Ectodermal cell (in vitro differentiated cells): ENCODE measurements around the gene CHRM5.
"Not testable (repeated sequence)": the region's sequence is repeated elsewhere in the genome, so short reads cannot be mapped to it uniquely, and the experiment has no call there.

ENCODE experiments used
- H3K27ac ChIP-seq: 2 replicates; pipeline ENCODE4 v1.7.0; 2013; ENCODE audit warnings: mild to moderate bottlenecking, low read depth, low read length; ENCODE audit not compliant: insufficient read depth, poor library complexity, severe bottlenecking
- H3K27me3 ChIP-seq: 2 replicates; pipeline ENCODE4 v1.7.0; 2013; ENCODE audit warnings: mild to moderate bottlenecking, low read length; ENCODE audit not compliant: insufficient read depth, control insufficient read depth, poor library complexity, severe bottlenecking
- H3K36me3 ChIP-seq: one replicate; pipeline ENCODE4 v1.7.0; 2013; ENCODE audit warnings: low read length; ENCODE audit not compliant: control insufficient read depth, insufficient read depth
- H3K4me1 ChIP-seq: one replicate; pipeline ENCODE4 v1.7.0; 2013; ENCODE audit warnings: low read length; ENCODE audit not compliant: control insufficient read depth, insufficient read depth
- H3K4me3 ChIP-seq: 2 replicates; pipeline ENCODE4 v1.7.0; 2013; ENCODE audit warnings: low read depth, low read length, control low read depth; ENCODE audit not compliant: insufficient read depth
- H3K9me3 ChIP-seq: 2 replicates; pipeline ENCODE4 v1.7.0; 2013; ENCODE audit warnings: mild to moderate bottlenecking, low read length, moderate library complexity; ENCODE audit not compliant: control insufficient read depth
- WGBS, 2 experiments: methylation state at CpG; one replicate each; pipeline ENCODE4 v1.1.7; 2013; ENCODE audit warnings: missing lambda C conversion rate in 2 of 2; 5-methylcytosine and 5-hydroxymethylcytosine counted together

Gene CHRM5

GRCh38 chr15:34012461-34013028 lies 44.2 kb downstream of the CHRM5 start:
- H3K9me3 ChIP-seq = no peaks in the 10 kb centered on the region
- no peak overlapping the region for H3K27ac ChIP-seq
- no peak overlapping the region for H3K4me3 ChIP-seq
- H3K4me1 ChIP-seq = no peaks in the 10 kb centered on the region
- 89 to 90% methylated on average over 4 of the region's 4 CpGs for WGBS, 2 experiments
- no peaks in the 10 kb centered on the region for H3K36me3 ChIP-seq
- H3K27me3 ChIP-seq = no peaks in the 10 kb centered on the region

GRCh38 chr15:34013746-34014145 lies 45.4 kb downstream of the CHRM5 start:
- Histone ChIP-seq H3K27me3 (no peaks in the 10 kb centered on the region), H3K4me1 (no peaks in the 10 kb centered on the region), H3K36me3 (no peaks in the 10 kb centered on the region), H3K9me3 (no peaks in the 10 kb centered on the region), H3K27ac (no peak overlapping the region), H3K4me3 (no peak overlapping the region)
- 87 to 89% methylated on average over 9 of the region's 9 CpGs for WGBS, 2 experiments

- H3K36me3 ChIP-seq = no peaks in the 10 kb centered on the region
- no peaks in the 10 kb centered on the region for H3K4me1 ChIP-seq
- 95 to 96% methylated on average over 2 of the region's 2 CpGs for WGBS, 2 experiments
- H3K27ac ChIP-seq = no peak overlapping the region
- no peaks in the 10 kb centered on the region for H3K27me3 ChIP-seq
- H3K9me3 ChIP-seq = no peaks in the 10 kb centered on the region
- no peak overlapping the region for H3K4me3 ChIP-seq
Observed at GRCh38 chr15:34014556-34014955, 46.3 kb downstream of the CHRM5 start.

- Histone ChIP-seq H3K4me3 (no peak overlapping the region), H3K27me3 (no peaks in the 10 kb centered on the region), H3K4me1 (no peaks in the 10 kb centered on the region), H3K36me3 (no peaks in the 10 kb centered on the region), H3K27ac (no peak overlapping the region), H3K9me3 (no peaks in the 10 kb centered on the region)
- WGBS, 2 experiments = 91 to 93% methylated on average over 16 of the region's 16 CpGs
Observed at GRCh38 chr15:34018021-34018645, 49.8 kb downstream of the CHRM5 start.

GRCh38 chr15:34018738-34019137 lies 50.4 kb downstream of the CHRM5 start:
- not testable (repeated sequence) for H3K9me3 ChIP-seq, H3K27me3 ChIP-seq, H3K4me1 ChIP-seq, H3K4me3 ChIP-seq, H3K36me3 ChIP-seq, H3K27ac ChIP-seq
- 94 to 99% methylated on average over 2 of the region's 2 CpGs for WGBS, 2 experiments

GRCh38 chr15:34019369-34019990 lies 51.2 kb downstream of the CHRM5 start:
- 92 to 100% methylated on average over 3 of the region's 3 CpGs for WGBS, 2 experiments
- Histone ChIP-seq H3K4me1 (no peaks in the 10 kb centered on the region), H3K9me3 (no peaks in the 10 kb centered on the region), H3K27ac (no peak overlapping the region), H3K27me3 (no peaks in the 10 kb centered on the region), H3K36me3 (no peaks in the 10 kb centered on the region), H3K4me3 (no peak overlapping the region)

GRCh38 chr15:34023907-34024306 lies 55.6 kb downstream of the CHRM5 start:
- Histone ChIP-seq H3K9me3 (peaks cover 2% of the 10 kb centered on the region), H3K27ac (no peak overlapping the region), H3K36me3 (no peaks in the 10 kb centered on the region), H3K4me3 (no peak overlapping the region), H3K27me3 (no peaks in the 10 kb centered on the region), H3K4me1 (no peaks in the 10 kb centered on the region)
- 78 to 95% methylated on average over 1 of the region's 1 CpG for WGBS, 2 experiments

- no peaks in the 10 kb centered on the region for H3K27me3 ChIP-seq
- H3K36me3 ChIP-seq = no peaks in the 10 kb centered on the region
- H3K4me1 ChIP-seq = no peaks in the 10 kb centered on the region
- no peak overlapping the region for H3K27ac ChIP-seq
- H3K4me3 ChIP-seq = no peak overlapping the region
- peaks cover 2% of the 10 kb centered on the region for H3K9me3 ChIP-seq
- WGBS, 2 experiments = 95 to 100% methylated on average over 3 of the region's 3 CpGs
Observed at GRCh38 chr15:34025252-34025651, 57.0 kb downstream of the CHRM5 start.

GRCh38 chr15:34027606-34028005 lies 59.3 kb downstream of the CHRM5 start:
- 55 to 61% methylated on average over 3 of the region's 3 CpGs for WGBS, 2 experiments
- Histone ChIP-seq H3K27ac (no peak overlapping the region), H3K9me3 (peaks cover 2% of the 10 kb centered on the region), H3K36me3 (no peaks in the 10 kb centered on the region), H3K4me1 (no peaks in the 10 kb centered on the region), H3K4me3 (no peak overlapping the region), H3K27me3 (no peaks in the 10 kb centered on the region)

GRCh38 chr15:34031987-34032760 lies 63.9 kb downstream of the CHRM5 start:
- no peaks in the 10 kb centered on the region for H3K36me3 ChIP-seq
- no peak overlapping the region for H3K4me3 ChIP-seq
- 77 to 89% methylated on average over 10 of the region's 10 CpGs for WGBS, 2 experiments
- H3K9me3 ChIP-seq = peaks cover 2% of the 10 kb centered on the region
- no peaks in the 10 kb centered on the region for H3K27me3 ChIP-seq
- no peak overlapping the region for H3K27ac ChIP-seq
- no peaks in the 10 kb centered on the region for H3K4me1 ChIP-seq
